Measurements from ENCODE around the gene GPC5.

The GPC5 gene

DNA sequence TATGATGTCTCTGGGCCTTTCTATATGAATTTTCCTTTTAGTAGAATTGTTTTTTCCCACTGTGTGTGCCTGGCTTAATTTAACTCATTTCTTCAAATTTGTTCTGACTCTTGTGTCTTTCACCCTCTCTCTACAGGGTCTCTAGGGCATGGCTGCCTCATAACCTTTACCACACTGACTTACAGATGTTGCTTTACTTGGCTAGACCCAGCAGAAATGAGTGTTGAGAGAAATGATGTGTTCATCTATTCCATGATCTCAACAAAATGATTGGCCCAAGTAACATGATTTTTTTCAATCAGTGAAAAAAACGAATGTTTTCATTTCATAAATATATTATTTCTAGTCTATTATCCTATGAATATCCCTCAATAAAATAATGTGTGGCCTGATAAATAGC is 195.0 kb downstream of the GPC5 start:
- Histone ChIP-seq H3K4me1 (ENCODE audit: insufficient read depth, low read length) (no peaks in the 10 kb centered on the region), H3K36me3 (ENCODE audit: insufficient read depth, low read length) (no peaks in the 10 kb centered on the region), H3K9ac (ENCODE audit: low read depth, low read length) (no peak overlapping the region), H3K9me3 (ENCODE audit: control insufficient read depth, insufficient read depth, low read length) (no peaks in the 10 kb centered on the region)

DNA sequence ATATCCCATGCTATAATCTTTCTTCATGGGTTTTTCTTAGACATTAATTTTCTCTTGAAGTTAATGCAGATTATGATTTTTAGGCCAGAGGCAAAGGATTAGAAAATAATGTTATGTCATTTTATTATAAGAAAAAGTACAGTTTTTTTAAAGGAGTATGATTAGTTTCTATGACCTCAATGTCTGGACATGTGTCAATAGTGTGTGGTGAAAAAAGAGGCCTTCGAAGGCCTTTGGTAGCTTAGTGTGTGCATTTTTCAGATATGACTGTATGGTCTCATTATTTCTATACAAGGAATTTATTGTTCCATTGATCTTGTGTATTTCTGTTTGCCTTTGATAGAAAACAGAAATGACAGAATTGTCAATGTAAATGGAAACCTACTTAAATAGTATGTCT is 195.6 kb downstream of the GPC5 start:
- H3K36me3 ChIP-seq (ENCODE audit: insufficient read depth, low read length), result no peaks in the 10 kb centered on the region

DNA sequence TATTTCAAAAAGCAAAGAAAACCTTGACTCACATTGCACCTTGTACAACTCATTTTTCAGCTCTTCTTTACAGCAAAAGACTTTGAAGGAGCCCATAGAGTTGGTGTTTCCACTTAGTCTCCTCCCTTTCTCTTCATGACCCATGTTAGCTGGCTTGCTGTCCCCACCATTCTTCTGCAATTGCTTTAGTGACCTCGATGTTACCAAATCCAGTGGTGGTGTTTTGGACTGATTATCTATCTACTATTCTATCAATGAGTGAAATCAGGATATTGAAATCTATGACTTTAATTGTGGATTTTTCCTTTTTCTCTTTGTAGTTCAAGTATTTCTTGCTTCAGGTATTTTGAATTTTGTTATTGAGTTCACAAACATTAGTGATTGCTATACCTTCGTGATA is 197.3 kb downstream of the GPC5 start:
- Histone ChIP-seq H3K9ac (ENCODE audit: low read depth, low read length) (no peak overlapping the region), H3K36me3 (ENCODE audit: insufficient read depth, low read length) (no peaks in the 10 kb centered on the region), H3K4me1 (ENCODE audit: insufficient read depth, low read length) (no peaks in the 10 kb centered on the region), H3K9me3 (ENCODE audit: control insufficient read depth, insufficient read depth, low read length) (no peaks in the 10 kb centered on the region)

More for the DNA sequence above, 195.6 kb downstream of the GPC5 start:
- Histone ChIP-seq H3K9me3 (ENCODE audit: control insufficient read depth, insufficient read depth, low read length) (no peaks in the 10 kb centered on the region), H3K4me1 (ENCODE audit: insufficient read depth, low read length) (no peaks in the 10 kb centered on the region), H3K9ac (ENCODE audit: low read depth, low read length) (no peak overlapping the region)

DNA sequence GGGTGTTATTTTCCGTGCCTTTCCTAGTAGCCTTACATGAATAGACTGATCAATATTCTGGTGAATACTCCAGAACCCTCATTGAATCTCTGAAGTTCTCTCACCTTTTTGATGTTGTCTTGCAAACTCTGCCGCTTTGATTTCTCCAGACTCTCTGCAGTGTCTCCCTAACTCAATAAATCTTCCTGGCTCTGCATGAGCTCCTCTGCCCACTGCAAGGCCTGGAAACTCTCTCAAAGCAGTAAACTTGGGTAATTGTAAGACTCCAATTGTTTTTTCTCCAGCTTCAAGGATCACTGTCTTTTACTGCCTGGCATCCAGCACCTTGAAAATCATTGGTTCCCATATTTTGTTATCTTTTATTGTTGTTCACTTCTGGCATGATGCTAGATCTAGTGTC is 198.4 kb downstream of the GPC5 start:
- Histone ChIP-seq H3K4me1 (ENCODE audit: insufficient read depth, low read length) (no peaks in the 10 kb centered on the region), H3K9me3 (ENCODE audit: control insufficient read depth, insufficient read depth, low read length) (no peaks in the 10 kb centered on the region), H3K36me3 (ENCODE audit: insufficient read depth, low read length) (no peaks in the 10 kb centered on the region), H3K9ac (ENCODE audit: low read depth, low read length) (no peak overlapping the region)

DNA sequence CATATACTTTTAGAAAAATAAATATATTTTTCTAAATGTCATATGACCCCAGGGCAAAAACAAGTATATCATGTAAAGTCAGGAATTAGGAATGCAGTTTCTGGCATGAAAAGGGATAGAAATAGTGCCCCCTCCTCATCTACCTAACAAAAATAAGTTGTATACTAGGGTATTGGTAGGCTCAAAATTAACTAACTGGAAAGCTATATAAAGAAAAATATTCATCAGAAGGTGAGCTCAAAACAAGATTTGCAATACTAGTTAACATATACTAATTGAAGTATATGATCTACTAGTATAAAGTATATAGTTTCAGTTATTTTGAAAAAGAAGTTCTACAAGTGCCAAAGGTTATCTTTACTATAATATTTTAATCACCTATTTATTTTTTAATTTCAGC is 200.2 kb downstream of the GPC5 start:
- H3K9ac ChIP-seq (ENCODE audit: low read depth, low read length), result no peak overlapping the region
- H3K9me3 ChIP-seq (ENCODE audit: control insufficient read depth, insufficient read depth, low read length), result no peaks in the 10 kb centered on the region
- no peaks in the 10 kb centered on the region for H3K4me1 ChIP-seq (ENCODE audit: insufficient read depth, low read length)
- H3K36me3 ChIP-seq (ENCODE audit: insufficient read depth, low read length), result no peaks in the 10 kb centered on the region

DNA sequence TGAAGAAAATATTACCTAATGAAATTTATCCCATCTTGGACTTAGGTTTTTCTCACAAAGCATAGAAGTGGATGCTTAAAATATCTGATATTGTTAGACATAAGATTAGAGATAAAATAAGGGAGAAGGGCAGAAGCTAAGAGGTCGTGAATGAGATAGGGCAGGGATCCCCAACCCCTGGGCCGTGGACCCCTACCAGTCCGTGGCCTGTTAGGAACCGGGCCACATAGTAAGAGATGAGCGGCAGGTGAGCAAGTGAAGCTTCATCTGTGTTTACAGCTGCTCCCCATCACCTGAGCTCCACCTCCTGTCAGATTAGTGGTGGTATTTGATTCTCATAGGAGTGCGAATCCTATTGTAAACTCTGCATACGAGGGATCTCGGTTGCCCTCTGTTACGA is 202.9 kb downstream of the GPC5 start:
- Histone ChIP-seq H3K36me3 (ENCODE audit: insufficient read depth, low read length) (no peaks in the 10 kb centered on the region), H3K9me3 (ENCODE audit: control insufficient read depth, insufficient read depth, low read length) (no peaks in the 10 kb centered on the region), H3K9ac (ENCODE audit: low read depth, low read length) (no peak overlapping the region), H3K4me1 (ENCODE audit: insufficient read depth, low read length) (no peaks in the 10 kb centered on the region)

DNA sequence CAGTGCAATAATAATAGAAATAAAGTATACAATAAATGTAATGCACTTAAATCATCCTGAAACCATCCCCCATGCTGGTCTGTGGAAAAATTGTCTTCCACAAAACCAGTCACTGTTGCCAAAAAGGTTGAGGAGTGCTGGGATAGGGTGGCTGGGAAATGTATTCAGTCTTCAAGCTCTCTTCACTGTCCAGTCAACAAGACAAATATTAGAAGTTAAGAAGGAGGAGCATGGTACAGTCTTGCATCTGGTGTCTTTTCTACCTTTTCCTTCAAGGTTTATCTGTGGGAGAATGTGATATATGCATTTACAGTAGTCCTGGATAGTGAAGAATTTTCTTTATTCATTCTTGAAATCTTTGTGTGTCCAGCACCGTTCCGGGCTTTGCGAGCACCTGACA is 203.4 kb downstream of the GPC5 start:
- no peak overlapping the region for H3K9ac ChIP-seq (ENCODE audit: low read depth, low read length)
- H3K4me1 ChIP-seq (ENCODE audit: insufficient read depth, low read length), result no peaks in the 10 kb centered on the region
- H3K36me3 ChIP-seq (ENCODE audit: insufficient read depth, low read length), result no peaks in the 10 kb centered on the region
- H3K9me3 ChIP-seq (ENCODE audit: control insufficient read depth, insufficient read depth, low read length), result no peaks in the 10 kb centered on the region

DNA sequence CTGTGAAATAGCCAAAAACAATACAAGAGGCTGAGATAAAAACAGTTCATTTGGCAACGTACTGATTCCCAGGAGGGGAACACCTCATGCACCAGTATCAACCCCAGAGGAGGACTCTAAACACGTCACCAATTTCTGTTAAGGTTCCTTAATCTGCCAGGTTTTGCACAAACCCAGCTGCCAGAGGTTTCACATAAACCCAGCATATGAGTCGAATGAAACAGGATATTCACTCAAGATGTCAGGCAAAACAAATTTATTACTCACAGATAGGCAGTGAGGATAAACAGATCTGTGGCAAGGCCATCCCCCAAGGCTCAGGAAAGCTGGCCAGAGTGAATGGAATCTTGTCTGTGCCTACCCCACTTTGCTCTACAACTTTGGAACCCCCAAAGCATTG is 210.9 kb downstream of the GPC5 start:
- H3K36me3 ChIP-seq (ENCODE audit: insufficient read depth, low read length), result no peaks in the 10 kb centered on the region
- H3K9ac ChIP-seq (ENCODE audit: low read depth, low read length), result no peak overlapping the region
- no peaks in the 10 kb centered on the region for H3K9me3 ChIP-seq (ENCODE audit: control insufficient read depth, insufficient read depth, low read length)
- H3K4me1 ChIP-seq (ENCODE audit: insufficient read depth, low read length), result no peaks in the 10 kb centered on the region

DNA sequence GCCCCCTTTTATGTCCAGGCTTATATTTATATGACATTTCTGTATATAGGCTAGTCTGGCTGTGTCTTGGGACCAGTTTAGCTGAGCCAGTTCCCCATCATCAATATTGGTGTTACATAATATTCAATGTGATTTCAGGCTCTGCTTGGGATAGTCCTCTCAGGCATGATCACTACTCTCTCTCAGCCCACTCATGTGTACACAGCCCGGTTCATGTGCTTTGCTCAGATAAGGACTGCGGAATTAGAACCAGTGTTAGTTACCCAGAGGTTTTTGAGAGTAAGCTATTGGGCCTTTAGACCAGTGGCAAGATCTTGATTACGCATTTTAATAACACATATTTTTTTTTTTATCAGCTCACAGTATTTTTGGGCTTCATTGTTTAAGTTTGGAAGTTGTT is 219.9 kb downstream of the GPC5 start:
- no peaks in the 10 kb centered on the region for H3K4me1 ChIP-seq (ENCODE audit: insufficient read depth, low read length)
- no peak overlapping the region for H3K9ac ChIP-seq (ENCODE audit: low read depth, low read length)
- no peaks in the 10 kb centered on the region for H3K9me3 ChIP-seq (ENCODE audit: control insufficient read depth, insufficient read depth, low read length)
- no peaks in the 10 kb centered on the region for H3K36me3 ChIP-seq (ENCODE audit: insufficient read depth, low read length)

DNA sequence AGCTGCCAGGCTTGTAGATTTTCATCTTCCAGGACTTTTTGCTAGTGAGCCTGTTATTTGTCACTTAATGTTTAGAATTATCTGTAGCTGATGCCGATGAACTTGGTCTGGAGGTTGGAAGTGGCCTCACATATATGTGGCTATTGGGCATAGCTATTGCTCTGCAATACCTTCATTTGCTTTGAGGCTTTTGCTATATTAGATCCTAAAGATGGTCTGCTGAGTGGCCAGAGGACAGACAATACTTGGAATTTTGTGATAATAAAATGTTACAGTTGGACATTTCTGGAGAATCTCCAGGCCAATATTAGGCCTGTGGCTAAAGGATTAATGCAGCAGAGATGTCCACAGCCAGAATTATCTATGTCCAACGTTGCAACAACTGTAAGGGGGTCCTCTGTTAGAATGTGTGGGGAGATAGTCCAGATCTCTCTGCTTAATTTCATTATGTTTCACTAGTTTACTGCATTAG is 222.3 kb downstream of the GPC5 start:
- no peak overlapping the region for H3K9ac ChIP-seq (ENCODE audit: low read depth, low read length)
- H3K9me3 ChIP-seq (ENCODE audit: control insufficient read depth, insufficient read depth, low read length), result no peaks in the 10 kb centered on the region
- H3K36me3 ChIP-seq (ENCODE audit: insufficient read depth, low read length), result no peaks in the 10 kb centered on the region
- no peaks in the 10 kb centered on the region for H3K4me1 ChIP-seq (ENCODE audit: insufficient read depth, low read length)

DNA sequence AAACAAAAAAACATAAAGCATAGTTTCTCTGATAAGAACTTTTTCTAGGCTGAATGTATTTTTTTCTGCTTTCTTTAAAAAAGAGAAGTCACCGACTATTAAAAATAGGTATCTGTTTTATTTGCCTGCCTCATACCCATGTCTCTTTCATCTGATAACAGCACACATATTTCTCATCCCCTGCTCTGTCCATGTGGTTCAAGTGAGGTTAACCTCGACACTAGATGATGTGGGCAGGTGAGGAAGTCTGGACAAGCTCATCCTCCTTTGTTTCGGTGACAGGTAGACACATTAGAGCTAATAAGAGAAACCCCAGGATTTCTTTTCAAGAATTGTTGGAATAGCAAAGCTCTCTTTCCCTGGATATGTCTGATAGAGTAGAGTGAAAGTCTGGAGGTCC is 222.7 kb downstream of the GPC5 start:
- Histone ChIP-seq H3K4me1 (ENCODE audit: insufficient read depth, low read length) (no peaks in the 10 kb centered on the region), H3K9ac (ENCODE audit: low read depth, low read length) (no peak overlapping the region), H3K36me3 (ENCODE audit: insufficient read depth, low read length) (no peaks in the 10 kb centered on the region), H3K9me3 (ENCODE audit: control insufficient read depth, insufficient read depth, low read length) (no peaks in the 10 kb centered on the region)

DNA sequence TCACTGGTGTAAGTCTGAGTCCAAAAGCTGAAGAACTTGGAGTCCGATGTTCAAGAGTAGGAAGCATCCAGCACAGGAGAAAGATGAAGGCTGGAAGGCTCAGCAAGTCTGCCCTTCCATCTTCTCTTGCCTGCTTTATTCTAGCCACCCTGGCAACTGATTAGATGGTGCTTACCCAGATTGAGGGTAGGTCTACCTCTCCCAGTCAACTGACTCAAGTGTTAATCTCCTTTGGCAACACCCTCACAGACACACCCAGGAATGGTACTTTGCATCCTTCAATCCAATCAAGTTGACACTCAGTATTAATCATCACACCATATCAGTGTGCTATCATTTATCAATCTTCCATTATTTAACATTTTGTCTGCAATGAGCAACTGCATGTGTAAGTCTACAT is 223.5 kb downstream of the GPC5 start:
- H3K9me3 ChIP-seq (ENCODE audit: control insufficient read depth, insufficient read depth, low read length), result no peaks in the 10 kb centered on the region
- H3K9ac ChIP-seq (ENCODE audit: low read depth, low read length), result no peak overlapping the region
- no peaks in the 10 kb centered on the region for H3K4me1 ChIP-seq (ENCODE audit: insufficient read depth, low read length)
- H3K36me3 ChIP-seq (ENCODE audit: insufficient read depth, low read length), result no peaks in the 10 kb centered on the region

DNA sequence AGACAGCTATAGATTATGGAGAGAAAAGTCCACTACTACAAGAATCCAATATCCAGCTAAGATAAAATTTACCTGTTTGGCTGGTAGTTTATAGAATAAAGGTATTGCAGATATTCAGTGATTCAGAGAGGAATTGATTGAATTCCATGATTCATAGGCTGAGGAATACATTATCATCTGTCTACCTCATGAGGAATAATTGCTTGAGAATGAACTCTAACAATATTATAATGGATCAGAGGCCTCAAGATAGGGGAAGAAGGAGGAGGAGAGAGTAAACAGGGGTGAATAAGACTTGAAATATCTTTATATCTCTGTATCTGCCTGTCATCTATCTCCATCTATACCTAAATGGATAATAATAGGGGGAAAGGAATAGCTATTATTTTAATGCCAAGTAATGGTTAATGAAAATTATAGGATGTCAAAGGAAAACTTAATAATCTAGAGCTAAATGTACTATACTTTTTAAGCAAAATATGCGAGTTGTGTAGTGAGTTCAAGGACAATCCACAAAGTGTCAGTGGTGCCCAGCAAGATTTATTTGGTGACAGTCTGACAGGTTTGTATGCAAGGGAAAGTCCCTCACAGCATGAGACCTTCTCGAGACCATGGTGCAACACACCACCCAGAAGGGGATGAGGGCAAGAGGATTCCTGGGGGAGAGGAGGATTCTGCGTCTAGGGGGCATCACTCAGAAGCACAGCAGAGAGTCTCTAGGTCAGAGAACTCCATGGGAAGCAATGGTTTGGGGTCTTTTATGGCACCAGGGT is 224.5 kb downstream of the GPC5 start:
- H3K9me3 ChIP-seq (ENCODE audit: control insufficient read depth, insufficient read depth, low read length), result no peaks in the 10 kb centered on the region
- no peaks in the 10 kb centered on the region for H3K36me3 ChIP-seq (ENCODE audit: insufficient read depth, low read length)
- H3K9ac ChIP-seq (ENCODE audit: low read depth, low read length), result no peak overlapping the region
- no peaks in the 10 kb centered on the region for H3K4me1 ChIP-seq (ENCODE audit: insufficient read depth, low read length)

DNA sequence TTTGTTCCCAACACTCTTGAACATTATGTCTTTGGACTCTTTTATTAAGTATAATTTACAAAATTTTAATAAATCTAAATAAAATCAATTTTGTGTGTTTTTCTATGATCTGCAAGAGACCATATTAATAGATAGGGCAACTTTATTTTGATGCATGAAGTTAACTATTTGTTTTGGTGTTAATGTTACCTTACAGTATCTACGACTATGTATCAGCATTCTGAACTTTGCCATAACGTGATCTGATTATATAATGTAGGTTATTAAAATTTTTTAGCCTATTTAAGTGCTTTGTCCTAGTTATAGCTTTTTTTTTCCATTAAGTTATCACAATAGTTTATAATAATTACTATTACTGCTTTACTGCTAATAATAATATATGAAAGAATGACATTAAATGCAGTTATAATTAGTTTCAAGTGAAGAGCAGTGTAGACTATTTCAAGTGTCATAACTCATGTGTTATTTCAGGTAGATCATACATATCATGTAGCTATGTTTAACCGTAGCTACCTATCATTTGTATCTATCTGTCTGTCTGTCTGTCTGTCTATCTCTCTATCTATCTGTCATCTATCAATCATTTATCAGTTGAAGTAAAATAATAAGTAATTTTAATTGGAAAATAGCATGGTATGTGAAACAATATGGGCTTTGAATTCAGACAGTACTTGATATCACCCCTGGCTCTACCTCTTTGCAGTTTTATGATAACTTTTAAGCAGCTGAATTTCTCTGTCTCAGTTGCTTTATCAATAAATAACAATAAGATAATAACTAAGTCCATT is 229.7 kb downstream of the GPC5 start:
- H3K9me3 ChIP-seq (ENCODE audit: control insufficient read depth, insufficient read depth, low read length), result no peaks in the 10 kb centered on the region
- no peaks in the 10 kb centered on the region for H3K4me1 ChIP-seq (ENCODE audit: insufficient read depth, low read length)
- no peak overlapping the region for H3K9ac ChIP-seq (ENCODE audit: low read depth, low read length)
- no peaks in the 10 kb centered on the region for H3K36me3 ChIP-seq (ENCODE audit: insufficient read depth, low read length)

DNA sequence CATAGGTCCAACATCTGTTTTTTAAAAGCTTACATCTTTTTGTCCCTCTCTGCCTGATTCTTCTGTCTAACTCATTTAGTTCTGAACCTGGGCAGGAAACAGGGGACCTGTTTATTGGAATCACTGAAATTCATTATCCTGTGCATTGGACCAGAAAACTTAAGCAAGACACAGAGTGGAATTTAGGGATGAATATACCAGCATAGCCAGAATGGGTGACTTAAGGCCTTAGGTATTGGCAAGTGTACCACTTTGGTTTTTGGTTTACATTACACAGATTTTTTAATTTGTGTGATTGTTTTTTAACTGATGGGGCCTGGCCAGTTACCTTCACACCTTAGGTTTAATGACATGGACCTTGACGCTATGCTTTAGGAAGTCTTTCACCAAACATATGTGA is 232.5 kb downstream of the GPC5 start:
- H3K36me3 ChIP-seq (ENCODE audit: insufficient read depth, low read length), result no peaks in the 10 kb centered on the region
- H3K4me1 ChIP-seq (ENCODE audit: insufficient read depth, low read length), result no peaks in the 10 kb centered on the region
- no peak overlapping the region for H3K9ac ChIP-seq (ENCODE audit: low read depth, low read length)
- no peaks in the 10 kb centered on the region for H3K9me3 ChIP-seq (ENCODE audit: control insufficient read depth, insufficient read depth, low read length)
